HG02973 (cell line): ENCODE measurements around the gene CDC123.
"Not testable (repeated sequence)": the region's sequence is repeated elsewhere in the genome, so short reads cannot be mapped to it uniquely, and the experiment has no call there.

Experiments
- ATAC-seq: cut with Tn5 transposase; IDR thresholded peaks from one replicate; pipeline ENCODE4 v1.9.1; 2021; ENCODE audit warnings: moderate library complexity; ENCODE audit not compliant: unreplicated experiment

CDC123 gene

GRCh38 chr10:12287772-12288171 lies 91.8 kb downstream of the CDC123 start:
- ATAC-seq: no peak

GRCh38 chr10:12297784-12298183 lies 101.8 kb downstream of the CDC123 start:
- not testable (repeated sequence) for ATAC-seq

DNA sequence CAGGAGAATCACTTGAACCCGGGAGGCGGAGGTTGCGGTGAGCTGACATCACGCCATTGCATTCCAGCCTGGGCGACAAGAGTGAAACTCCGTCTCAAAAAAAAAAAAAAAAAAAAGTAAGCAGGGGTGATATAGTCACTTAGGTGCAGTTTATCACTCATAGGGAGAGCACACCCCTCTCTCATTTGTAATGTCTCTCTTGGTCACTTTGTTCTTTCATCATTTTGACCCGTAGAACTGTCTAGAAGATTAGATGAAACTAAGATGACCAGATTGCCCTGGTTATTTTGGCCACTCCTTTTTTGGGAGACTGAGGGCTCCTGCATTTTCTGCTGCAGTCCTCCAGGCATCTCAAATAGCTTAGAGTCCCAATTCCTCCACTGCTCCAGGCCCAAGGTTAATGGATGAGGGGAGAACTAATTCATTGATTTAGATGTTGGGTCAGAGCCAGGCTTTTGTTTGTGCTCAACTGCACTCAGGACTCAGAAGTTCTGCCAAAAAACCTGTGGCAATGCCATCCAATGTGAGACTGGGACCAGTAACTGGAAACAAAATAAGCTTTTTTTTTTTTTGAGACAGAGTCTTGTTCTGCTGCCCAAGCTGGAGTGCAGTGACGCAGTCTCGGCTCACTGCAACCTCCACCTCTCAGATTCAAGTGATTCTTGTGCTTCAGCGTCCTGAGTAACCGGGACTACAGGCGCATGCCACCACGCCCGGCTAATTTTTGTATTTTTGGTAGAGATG lies 103.4 kb downstream of the CDC123 start:
- ATAC-seq: no peak
